ENCODE data around the gene PFKP. TPM values are rescaled to one million over a fixed set of nuclear protein-coding genes. Genes with fewer than 3 reads are reported as not detected.

The PFKP gene
- total RNA-seq, 4 donors from 2014 or later: 90.8 to 255 (median 112) TPM

- Histone ChIP-seq H3K9me3 (no peaks in the 10 kb centered on the region), H3K4me3 (no peak overlapping the region), H3K36me3 (peaks cover 34 to 83% (median 60%) of the 10 kb centered on the region in 4 donors), H3K27me3 (no peaks in the 10 kb centered on the region), H3K4me1 (peaks cover 24 to 36% (median 32%) of the 10 kb centered on the region in 4 donors), H3K27ac (replicated peaks in 1 of 4) (peak overlapping the region in 2 of 4 donors; percentile 18 to 82)
- DNase-seq (ENCODE audit: extremely low spot score): no peak
- TF ChIP-seq POLR2A (IDR thresholded peaks at IDR 0.05; ENCODE audit: low read depth): no peak
- TF ChIP-seq CTCF (IDR thresholded peaks at IDR 0.05): no peak
- no peak for TF ChIP-seq EP300 (IDR thresholded peaks at IDR 0.05)
- TF ChIP-seq POLR2AphosphoS5 (IDR thresholded peaks at IDR 0.05): no peak
- WGBS: 93% methylated on average over 12 of the region's 12 CpGs
- intact Hi-C loops (cut with DNase I): no loop called here
Observed at GRCh38 chr10:3109633-3110032, 42.3 kb downstream of the PFKP start.

- Histone ChIP-seq H3K4me1 (peaks cover 21 to 32% (median 26%) of the 10 kb centered on the region in 4 donors), H3K27ac (replicated peaks in 1 of 4) (peak overlapping the region in 2 of 4 donors; percentile 43 to 47), H3K36me3 (peaks cover 32 to 81% (median 55%) of the 10 kb centered on the region in 4 donors), H3K4me3 (no peak overlapping the region), H3K27me3 (no peaks in the 10 kb centered on the region), H3K9me3 (no peaks in the 10 kb centered on the region)
- WGBS: 84% methylated on average over 9 of the region's 9 CpGs
- no peak for DNase-seq (ENCODE audit: extremely low spot score)
- intact Hi-C loops (cut with DNase I): no loop called here
- TF ChIP-seq EP300 (IDR thresholded peaks at IDR 0.05): no peak
Observed at GRCh38 chr10:3110782-3111620, 43.7 kb downstream of the PFKP start.

- peaks cover 26 to 36% (median 32%) of the 10 kb centered on the region in 4 donors for H3K4me1 ChIP-seq
- H3K4me3 ChIP-seq: no peak overlapping the region
- intact Hi-C loops (cut with DNase I): no loop called here
- no peaks in the 10 kb centered on the region for H3K9me3 ChIP-seq
- H3K27me3 ChIP-seq: no peaks in the 10 kb centered on the region
- peaks cover 32 to 86% (median 58%) of the 10 kb centered on the region in 4 donors for H3K36me3 ChIP-seq
- WGBS: 42% methylated on average over 15 of the region's 15 CpGs
- H3K27ac ChIP-seq (replicated peaks in 1 of 4): peak overlapping the region in 3 of 4 donors; percentile 4 to 47 (median 43)
- DNase-seq (ENCODE audit: extremely low spot score): no peak
- no peak for TF ChIP-seq POLR2A (IDR thresholded peaks at IDR 0.05; ENCODE audit: low read depth)
- TF ChIP-seq POLR2AphosphoS5 (IDR thresholded peaks at IDR 0.05): peak in 1 of 2 donors; percentile 51
Observed at GRCh38 chr10:3111621-3112163, 44.3 kb downstream of the PFKP start.

GRCh38 chr10:3113343-3113720, 46.0 kb downstream of the PFKP start:
- H3K4me1 ChIP-seq: peaks cover 25 to 32% (median 29%) of the 10 kb centered on the region in 4 donors
- WGBS: 94% methylated on average over 12 of the region's 19 CpGs
- peak overlapping the region in 1 of 4 donors; percentile 1 for H3K27ac ChIP-seq (replicated peaks in 1 of 4)
- intact Hi-C loops (cut with DNase I): no loop called here
- no peak overlapping the region for H3K4me3 ChIP-seq
- TF ChIP-seq POLR2A (IDR thresholded peaks at IDR 0.05; ENCODE audit: low read depth) (no peak), EP300 (IDR thresholded peaks at IDR 0.05) (no peak), POLR2AphosphoS5 (IDR thresholded peaks at IDR 0.05) (no peak), CTCF (IDR thresholded peaks at IDR 0.05) (no peak)
- H3K36me3 ChIP-seq: peaks cover 32 to 94% (median 69%) of the 10 kb centered on the region in 4 donors
- no peaks in the 10 kb centered on the region for H3K9me3 ChIP-seq
- H3K27me3 ChIP-seq: no peaks in the 10 kb centered on the region
- no peak for DNase-seq (ENCODE audit: extremely low spot score)

- intact Hi-C loops (cut with DNase I): no loop called here
- 86% methylated on average over 8 of the region's 8 CpGs for WGBS
- TF ChIP-seq POLR2AphosphoS5 (IDR thresholded peaks at IDR 0.05) (no peak), EP300 (IDR thresholded peaks at IDR 0.05) (no peak), CTCF (IDR thresholded peaks at IDR 0.05) (no peak), POLR2A (IDR thresholded peaks at IDR 0.05; ENCODE audit: low read depth) (no peak)
- H3K36me3 ChIP-seq: peaks cover 21 to 86% (median 64%) of the 10 kb centered on the region in 4 donors
- no peaks in the 10 kb centered on the region for H3K27me3 ChIP-seq
- H3K9me3 ChIP-seq: no peaks in the 10 kb centered on the region
- DNase-seq (ENCODE audit: extremely low spot score): no peak
- peaks cover 22 to 32% (median 28%) of the 10 kb centered on the region in 4 donors for H3K4me1 ChIP-seq
- H3K27ac ChIP-seq (replicated peaks in 1 of 4): peak overlapping the region in 3 of 4 donors; percentile 70 to 83 (median 73)
- H3K4me3 ChIP-seq: no peak overlapping the region
Observed at GRCh38 chr10:3115685-3116084, 48.3 kb downstream of the PFKP start.

Data from esophagus muscularis mucosa (tissue), 4 donors.